ENCODE results near the gene CRLF1. TPM values are rescaled to one million over a fixed set of nuclear protein-coding genes. Genes with fewer than 3 reads are reported as not detected.

The CRLF1 gene
- total and polyA plus RNA-seq, 2 of the 8 experiments (the other 6 are each of a cell fraction or from before 2014, with no cell fraction given): 7.2 to 10.3 TPM

GRCh38 chr19:18647371-18647767 lies 40.8 kb upstream of the CRLF1 start:
- WGBS, 2 experiments (ENCODE audit: extremely low coverage in 1 of 2, insufficient coverage in 1 of 2, insufficient read length in 1 of 2, insufficient replicate concordance in 2 of 2, low coverage in 1 of 2, low lambda C conversion rate in 2 of 2, missing lambda C conversion rate in 1 of 2): 73% methylated on average over 1 of the region's 1 CpG; no CpG with 5 or more reads in 1 of the 2 experiments
- Histone ChIP-seq H2AFZ (ENCODE audit: low read length) (no peak overlapping the region), H3K4me1 (replicated peaks in 1 of 4; ENCODE audit: control insufficient read depth in 3 of 4, insufficient read depth in 4 of 4, low read length in 3 of 4) (peaks cover 0 to 22% (median 5%) of the 10 kb centered on the region in 4 experiments; a peak in 4 of 7 replicates), H2BK20ac (ENCODE audit: low read length) (no peak overlapping the region), H4K20me1 (replicated peaks in 1 of 2; ENCODE audit: control insufficient read depth in 1 of 2, insufficient read depth in 2 of 2, low read length in 2 of 2) (peaks cover 4 to 33% of the 10 kb centered on the region in 2 experiments), H3K4me3 (ENCODE audit: extremely low read depth in 1 of 4, insufficient read depth in 2 of 4, low read depth in 3 of 4, low read length in 4 of 4) (no peak overlapping the region), H3K27ac (ENCODE audit: low read depth, low read length) (no peak overlapping the region), H3K36me3 (ENCODE audit: control insufficient read depth in 2 of 4, insufficient read depth in 4 of 4, low read length in 3 of 4) (no peaks in the 10 kb centered on the region), H2BK5ac (ENCODE audit: low read depth, low read length) (no peak overlapping the region), H3K9ac (replicated peaks in 1 of 4; ENCODE audit: extremely low read depth in 1 of 4, low read depth in 3 of 4, low read length in 3 of 4) (no peak overlapping the region), H3K79me1 (ENCODE audit: low read depth, low read length) (peaks cover 22% of the 10 kb centered on the region), H2AK5ac (ENCODE audit: low read depth, low read length) (no peak overlapping the region), H4K5ac (ENCODE audit: insufficient read length, low read depth, low read length) (no peak overlapping the region), H3K4me2 (ENCODE audit: insufficient read depth in 1 of 2, low read depth in 2 of 2, low read length in 2 of 2) (no peak overlapping the region), H2BK120ac (replicated peaks; ENCODE audit: low read depth, low read length) (no peak overlapping the region), H3K56ac (replicated peaks; ENCODE audit: insufficient read length, low read depth, low read length) (no peak overlapping the region), H4K8ac (ENCODE audit: extremely low read depth, insufficient read depth, low read length) (no peak overlapping the region), H3K23me2 (ENCODE audit: low read depth, low read length) (no peaks in the 10 kb centered on the region), H3K23ac (ENCODE audit: insufficient read length) (no peak overlapping the region), H4K91ac (replicated peaks; ENCODE audit: insufficient read length, low read length) (no peak overlapping the region), H3K18ac (ENCODE audit: extremely low read depth, low read length) (no peak overlapping the region), H3K9me3 (ENCODE audit: insufficient read depth in 2 of 2, low read depth in 1 of 2, low read length in 1 of 2) (no peaks in the 10 kb centered on the region), H3K4ac (replicated peaks; ENCODE audit: insufficient read length, low read depth, low read length) (no peak overlapping the region), H3K14ac (ENCODE audit: insufficient read length) (no peak overlapping the region), H3K27me3 (replicated peaks in 1 of 4; ENCODE audit: control insufficient read depth in 3 of 4, extremely low read depth in 1 of 4, insufficient read depth in 3 of 4, low read length in 3 of 4) (no peaks in the 10 kb centered on the region), H2BK12ac (ENCODE audit: low read depth, low read length) (no peak overlapping the region), H2BK15ac (ENCODE audit: low read length) (no peak overlapping the region), H3K79me2 (ENCODE audit: control insufficient read depth in 1 of 2, insufficient read depth in 2 of 2, low read length in 2 of 2) (peaks cover 0 to 10% of the 10 kb centered on the region in 2 experiments; a peak in 1 of 4 replicates)
- FAIRE-seq: no peak
- ChIA-PET POLR2A (ENCODE audit: partially characterized antibody) (interaction anchor here (1.1 kb wide), 1 partner anchor 110 kb away, joined by 3 read pairs; no protein-coding TSS in a partner anchor), CTCF (ENCODE audit: partially characterized antibody) (no interaction called here)
- DNase-seq (ENCODE audit: low read depth in 1 of 2, low spot score in 2 of 2): no peak
- no peak for TF ChIP-seq RFX5 (IDR thresholded peaks at IDR 0.05; ENCODE audit: borderline replicate concordance, low read depth, low read length)
- TF ChIP-seq ASH2L (IDR thresholded peaks at IDR 0.05; ENCODE audit: low read length): no peak
- no peak for TF ChIP-seq NANOG (IDR thresholded peaks at IDR 0.05; ENCODE audit: insufficient read depth, low read depth, low read length, poor library complexity, severe bottlenecking)
- no peak for TF ChIP-seq TEAD4 (IDR thresholded peaks at IDR 0.05; ENCODE audit: low read depth, low read length)
- TF ChIP-seq USF2 (IDR thresholded peaks at IDR 0.05; ENCODE audit: low read length): no peak
- no peak for TF ChIP-seq NRF1 (IDR thresholded peaks at IDR 0.05; ENCODE audit: low read depth, low read length)
- no peak for TF ChIP-seq SAP30 (IDR thresholded peaks at IDR 0.05; ENCODE audit: insufficient read depth, insufficient replicate concordance, low read length)
- no peak for TF ChIP-seq HDAC6 (IDR thresholded peaks at IDR 0.05; ENCODE audit: low read depth, low read length)
- no peak for TF ChIP-seq TAF1 (IDR thresholded peaks at IDR 0.05; ENCODE audit: low read depth, low read length)
- TF ChIP-seq CREB1 (IDR thresholded peaks at IDR 0.05): no peak
- TF ChIP-seq GTF2F1 (IDR thresholded peaks at IDR 0.05; ENCODE audit: borderline replicate concordance, low read depth, low read length): no peak
- no peak for TF ChIP-seq KDM1A (IDR thresholded peaks at IDR 0.05; ENCODE audit: borderline replicate concordance, low read length)
- TF ChIP-seq PHF8 (conservative IDR thresholded peaks at IDR 0.05; ENCODE audit: low read depth, low read length): no peak
- no peak for TF ChIP-seq SP2 (IDR thresholded peaks at IDR 0.05; ENCODE audit: low read length)

Measured in H1 (cell line).